Tibial nerve (tissue), 4 donors: ENCODE data around the gene TTC9B. TPM values are rescaled to one million over a fixed set of nuclear protein-coding genes. Genes with fewer than 3 reads are reported as not detected.

Experiments
- DNase-seq, 2 donors: peaks; one replicate each; pipeline ENCODE4 v3.0.0-alpha.2; 2019; ENCODE audit warnings: low spot score in 2 of 2
- H3K27ac ChIP-seq, 4 donors: fragments of 200-600 bp; sonication (generic) in 3 of 4; one replicate each; pipeline ENCODE4 v1.5.1; 2017 to 2019; ENCODE audit warnings: mild to moderate bottlenecking in 1 of 4
- H3K27me3 ChIP-seq, 2 donors: fragments of 200-600 bp; sonication (generic) in 1 of 2; one replicate each; pipeline versions ENCODE4 v1.5.1 to v1.6.0; 2017 to 2019
- H3K36me3 ChIP-seq, 3 donors: fragments of 200-600 bp; sonication (generic); one replicate each; pipeline ENCODE4 v1.5.1; 2018 to 2019
- H3K4me1 ChIP-seq, 4 donors: fragments of 200-600 bp; sonication (generic) in 3 of 4; one replicate each; pipeline ENCODE4 v1.5.1; 2017 to 2019
- H3K4me3 ChIP-seq, 4 donors: fragments of 200-600 bp; sonication (generic) in 3 of 4; one replicate each; pipeline ENCODE4 v1.5.1; 2017 to 2019; ENCODE audit warnings: mild to moderate bottlenecking in 1 of 4, moderate library complexity in 1 of 4
- H3K9me3 ChIP-seq, 4 donors: fragments of 200-600 bp; sonication (generic) in 3 of 4; one replicate each; pipeline ENCODE4 v1.5.1; 2017 to 2019
- EP300 ChIP-seq, 2 donors: sonication (generic); formaldehyde crosslinking; IDR thresholded peaks; one replicate each; pipeline ENCODE4 v1.6.1; 2017; ENCODE audit warnings: antibody characterized with exemption in 2 of 2, mild to moderate bottlenecking in 1 of 2
- POLR2A ChIP-seq, 2 donors: fragments of 450-650 bp; IDR thresholded peaks; one replicate each; pipeline ENCODE4 v1.6.1; 2017; ENCODE audit warnings: antibody characterized with exemption in 2 of 2, mild to moderate bottlenecking in 2 of 2, moderate library complexity in 2 of 2
- WGBS, 2 donors: methylation state at CpG; one replicate each; pipeline ENCODE4 v1.1.5; 2018; 5-methylcytosine and 5-hydroxymethylcytosine counted together
- total RNA-seq, 4 donors: library from RNA; depleted of rRNA; stranded (reverse); fragments of >200 nt; gene quantifications; one replicate each; pipeline ENCODE4 v1.1.0, GENCODE V29; 2016
- TF ChIP-seq, protein P1 (sequence below), 5 experiments: fragments of 200-600 bp in 3 of 5; fragments of 450-650 bp in 2 of 5; sonication (generic) in 3 of 5; IDR thresholded peaks; one replicate each; pipeline ENCODE4 v1.5.1; 2016 to 2019; ENCODE audit warnings: antibody characterized with exemption in 5 of 5, mild to moderate bottlenecking in 3 of 5, moderate library complexity in 2 of 5

The TTC9B gene
- total RNA-seq, 4 donors from 2014 or later, result 0.84 TPM; not detected in 3

DNA sequence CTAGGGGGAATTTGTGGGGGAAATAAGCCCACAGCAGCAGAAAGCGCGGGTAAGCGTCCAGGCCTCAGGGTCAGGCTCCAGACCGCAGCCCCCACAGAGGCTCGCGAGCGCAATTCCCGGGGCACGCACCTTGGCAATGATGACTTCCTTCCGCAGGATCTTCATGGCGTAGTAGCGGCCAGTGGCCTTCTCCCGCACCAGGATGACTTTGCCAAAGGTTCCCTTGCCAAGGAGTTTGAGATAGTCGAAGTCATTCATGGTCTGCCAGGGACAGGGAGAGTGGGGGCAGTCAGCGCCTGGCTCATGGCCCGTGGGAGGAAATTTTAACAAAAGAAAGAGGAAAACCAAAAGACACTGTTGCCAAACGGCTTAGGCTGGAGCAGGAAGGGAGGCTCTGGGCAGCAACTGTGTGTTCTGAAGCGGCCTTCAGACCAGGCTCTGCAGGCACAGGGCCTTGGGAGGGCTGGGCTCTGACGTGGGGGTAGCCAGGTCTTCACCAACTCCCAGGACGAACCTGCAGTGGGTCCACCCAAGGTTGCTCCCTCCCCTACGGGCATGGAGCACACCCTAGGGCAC is 23.7 kb upstream of the TTC9B start:
- peaks cover 4 to 75% (median 27%) of the 10 kb centered on the region in 4 donors for H3K4me1 ChIP-seq
- peak; percentile 79 to 91 for TF ChIP-seq EP300 (IDR thresholded peaks at IDR 0.05)
- TF ChIP-seq, protein P1, sequence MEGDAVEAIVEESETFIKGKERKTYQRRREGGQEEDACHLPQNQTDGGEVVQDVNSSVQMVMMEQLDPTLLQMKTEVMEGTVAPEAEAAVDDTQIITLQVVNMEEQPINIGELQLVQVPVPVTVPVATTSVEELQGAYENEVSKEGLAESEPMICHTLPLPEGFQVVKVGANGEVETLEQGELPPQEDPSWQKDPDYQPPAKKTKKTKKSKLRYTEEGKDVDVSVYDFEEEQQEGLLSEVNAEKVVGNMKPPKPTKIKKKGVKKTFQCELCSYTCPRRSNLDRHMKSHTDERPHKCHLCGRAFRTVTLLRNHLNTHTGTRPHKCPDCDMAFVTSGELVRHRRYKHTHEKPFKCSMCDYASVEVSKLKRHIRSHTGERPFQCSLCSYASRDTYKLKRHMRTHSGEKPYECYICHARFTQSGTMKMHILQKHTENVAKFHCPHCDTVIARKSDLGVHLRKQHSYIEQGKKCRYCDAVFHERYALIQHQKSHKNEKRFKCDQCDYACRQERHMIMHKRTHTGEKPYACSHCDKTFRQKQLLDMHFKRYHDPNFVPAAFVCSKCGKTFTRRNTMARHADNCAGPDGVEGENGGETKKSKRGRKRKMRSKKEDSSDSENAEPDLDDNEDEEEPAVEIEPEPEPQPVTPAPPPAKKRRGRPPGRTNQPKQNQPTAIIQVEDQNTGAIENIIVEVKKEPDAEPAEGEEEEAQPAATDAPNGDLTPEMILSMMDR (IDR thresholded peaks at IDR 0.05), result no peak
- peak; percentile 38 for DNase-seq
- H3K36me3 ChIP-seq, result peaks cover 0 to 50% (median 22%) of the 10 kb centered on the region in 3 donors
- no peak overlapping the region for H3K4me3 ChIP-seq
- no peaks in the 10 kb centered on the region for H3K9me3 ChIP-seq
- peak overlapping the region; percentile 51 to 86 (median 79) for H3K27ac ChIP-seq
- 44 to 45% methylated on average over 21 of the region's 21 CpGs for WGBS, 2 donors
- no peaks in the 10 kb centered on the region for H3K27me3 ChIP-seq

DNA sequence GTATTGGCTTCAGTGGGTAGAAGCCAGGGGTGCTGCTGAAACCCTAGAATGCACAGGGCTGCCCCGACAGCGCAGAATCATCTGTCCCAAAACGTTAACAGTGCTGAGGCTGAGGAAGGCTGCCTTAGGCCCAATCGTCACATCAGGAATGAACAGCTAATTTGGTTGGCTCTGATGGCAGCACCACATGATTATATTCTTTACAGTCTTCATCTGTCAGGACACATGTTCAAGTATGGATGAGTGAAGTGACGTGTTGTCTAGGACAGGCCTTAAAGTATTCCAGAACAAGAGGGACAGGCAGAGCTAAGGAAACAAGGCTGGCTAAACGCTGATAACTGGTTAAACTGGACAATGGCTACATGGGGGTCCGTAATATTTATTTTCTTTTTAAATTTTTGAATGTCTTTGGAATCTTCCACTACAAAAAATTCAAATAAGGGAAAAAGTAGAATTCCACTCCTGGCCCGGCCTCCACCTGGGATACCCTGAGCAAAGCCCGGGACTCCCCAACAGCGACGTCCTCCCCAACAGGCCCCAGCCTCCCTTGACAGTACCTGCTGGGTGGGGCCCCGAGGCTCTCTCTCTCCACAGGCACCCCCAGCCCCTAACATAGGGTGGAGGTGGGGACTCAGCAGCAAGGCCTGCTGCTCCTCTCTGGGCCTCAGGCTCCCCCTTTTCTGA is 23.1 kb upstream of the TTC9B start:
- peaks cover 0 to 56% (median 28%) of the 10 kb centered on the region in 3 donors for H3K36me3 ChIP-seq
- no peak for DNase-seq
- TF ChIP-seq EP300 (IDR thresholded peaks at IDR 0.05), result no peak
- TF ChIP-seq, protein P1 (IDR thresholded peaks at IDR 0.05), result no peak
- no peak for TF ChIP-seq POLR2A (IDR thresholded peaks at IDR 0.05)
- no peaks in the 10 kb centered on the region for H3K9me3 ChIP-seq
- no peaks in the 10 kb centered on the region for H3K27me3 ChIP-seq
- no peak overlapping the region for H3K4me3 ChIP-seq
- peak overlapping the region in 3 of 4 donors; percentile 51 to 86 (median 85) for H3K27ac ChIP-seq
- H3K4me1 ChIP-seq, result peaks cover 4 to 68% (median 27%) of the 10 kb centered on the region in 4 donors
- 75 to 79% methylated on average over 12 of the region's 12 CpGs for WGBS, 2 donors

DNA sequence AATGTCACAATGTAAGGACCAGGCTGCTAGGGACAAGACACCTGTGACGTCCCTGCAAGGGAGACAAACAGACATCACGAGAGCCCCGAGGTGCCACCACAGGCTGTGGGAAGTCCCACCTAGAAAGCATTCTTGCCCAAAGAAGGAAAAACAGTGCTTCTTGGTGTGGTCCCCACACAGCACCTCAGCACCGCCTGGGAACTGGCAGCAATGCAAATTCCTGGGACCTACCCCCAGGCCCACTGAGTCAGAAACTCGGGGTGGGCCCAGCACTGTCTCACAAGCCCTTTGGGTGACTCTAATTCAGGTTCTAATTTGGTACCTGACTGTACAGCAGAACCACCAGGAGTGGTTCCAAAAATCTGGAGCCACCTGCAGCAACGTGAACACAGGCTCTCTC is 22.1 kb upstream of the TTC9B start:
- Histone ChIP-seq H3K9me3 (no peaks in the 10 kb centered on the region), H3K4me1 (peaks cover 4 to 59% (median 24%) of the 10 kb centered on the region in 4 donors), H3K27me3 (no peaks in the 10 kb centered on the region), H3K36me3 (peaks cover 0 to 66% (median 37%) of the 10 kb centered on the region in 3 donors), H3K27ac (no peak overlapping the region), H3K4me3 (no peak overlapping the region)
- WGBS, 2 donors, result 86 to 92% methylated on average over 6 of the region's 6 CpGs
- no peak for TF ChIP-seq EP300 (IDR thresholded peaks at IDR 0.05)
- TF ChIP-seq, protein P1 (IDR thresholded peaks at IDR 0.05), result no peak
- DNase-seq, result no peak

DNA sequence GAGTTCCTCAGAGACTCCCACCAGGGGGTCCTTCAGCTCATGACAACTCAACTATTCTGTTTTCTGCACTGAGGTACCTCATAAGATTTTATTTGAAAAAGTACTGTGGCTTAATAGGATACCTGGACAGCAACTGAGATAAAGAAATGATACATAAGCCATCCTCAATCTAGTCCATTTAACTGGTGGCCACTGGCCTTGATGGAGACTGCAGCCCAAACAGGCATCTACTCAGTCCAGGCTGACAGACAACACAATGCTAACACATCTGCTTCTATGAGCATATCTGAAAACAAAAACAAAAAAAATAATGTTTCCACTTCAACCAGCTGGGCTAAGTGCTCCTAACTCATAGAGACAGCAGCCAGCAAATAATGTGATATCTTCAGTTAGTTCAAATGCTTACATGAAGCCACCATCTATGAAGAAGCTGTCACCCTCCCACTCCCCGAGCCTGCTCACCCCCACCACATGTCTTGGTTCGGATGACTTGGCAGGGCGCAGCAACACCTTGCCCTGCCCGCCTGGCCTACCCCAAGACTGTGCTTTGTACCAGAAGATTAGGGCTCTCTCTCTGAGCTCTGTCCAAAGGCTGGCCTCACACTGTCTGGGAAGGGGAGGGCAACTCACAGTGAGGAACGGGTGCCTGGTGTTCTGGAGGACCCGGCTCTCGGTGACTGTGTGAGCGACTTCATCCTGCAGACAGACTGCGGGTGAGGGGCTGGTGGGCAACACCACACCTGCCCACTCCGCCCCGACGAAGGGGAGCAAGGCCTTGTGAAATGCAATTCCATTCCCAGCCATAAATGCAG is 21.4 kb upstream of the TTC9B start:
- no peak for TF ChIP-seq EP300 (IDR thresholded peaks at IDR 0.05)
- TF ChIP-seq, protein P1 (IDR thresholded peaks at IDR 0.05), result no peak
- TF ChIP-seq POLR2A (IDR thresholded peaks at IDR 0.05), result no peak
- DNase-seq, result no peak
- Histone ChIP-seq H3K4me3 (no peak overlapping the region), H3K36me3 (peaks cover 6 to 73% (median 44%) of the 10 kb centered on the region in 3 donors), H3K27ac (no peak overlapping the region), H3K9me3 (no peaks in the 10 kb centered on the region), H3K27me3 (no peaks in the 10 kb centered on the region), H3K4me1 (peaks cover 3 to 52% (median 21%) of the 10 kb centered on the region in 4 donors)
- WGBS, 2 donors, result 90 to 97% methylated on average over 10 to 12 of the region's 12 CpGs
